GM12878 (cell line): ENCODE measurements around the gene ADCY2. TPM values are rescaled to one million over a fixed set of nuclear protein-coding genes. Genes with fewer than 3 reads are reported as not detected.

Source experiments
- ATF7 ChIP-seq: fragments of 450-650 bp; IDR thresholded peaks from 2 replicates; pipeline ENCODE4 v1.6.1; 2016; ENCODE audit warnings: low read depth, mild to moderate bottlenecking
- BMI1 ChIP-seq: fragments of 450-650 bp; IDR thresholded peaks from 2 replicates; pipeline ENCODE4 v1.6.1; 2016; ENCODE audit warnings: mild to moderate bottlenecking, moderate library complexity, borderline replicate concordance
- CHD2 ChIP-seq: IDR thresholded peaks from 2 replicates; pipeline ENCODE4 v1.6.1; 2011; ENCODE audit warnings: low read depth, low read length, improper control_type of control experiment, borderline replicate concordance
- EP300 ChIP-seq, 2 experiments: fragments of 150-350 bp in 1 of 2; IDR thresholded peaks; 2 replicates each; pipeline ENCODE4 v1.6.1; 2011 to 2012; ENCODE audit warnings: low read depth in 2 of 2, low read length in 2 of 2, borderline replicate concordance in 1 of 2, improper control_type of control experiment in 1 of 2, inconsistent platforms in 1 of 2; ENCODE audit not compliant: control insufficient read depth in 1 of 2
- IKZF1 ChIP-seq: fragments of 450-650 bp; conservative IDR thresholded peaks from 2 replicates; pipeline ENCODE4 v1.6.1; 2017; ENCODE audit warnings: antibody characterized with exemption, mild to moderate bottlenecking
- MAX ChIP-seq: IDR thresholded peaks from 2 replicates; pipeline ENCODE4 v1.6.1; 2012; ENCODE audit warnings: low read depth, low read length, improper control_type of control experiment
- MEF2B ChIP-seq: fragments of 450-650 bp; IDR thresholded peaks from 2 replicates; pipeline ENCODE4 v1.6.1; 2018; ENCODE audit warnings: mild to moderate bottlenecking, moderate library complexity; ENCODE audit not compliant: partially characterized antibody, poor library complexity, severe bottlenecking
- MTA2 ChIP-seq: fragments of 450-650 bp; IDR thresholded peaks from 2 replicates; pipeline ENCODE4 v1.6.1; 2016; ENCODE audit warnings: low read depth, mild to moderate bottlenecking, moderate library complexity
- NR2C1 ChIP-seq: fragments of 450-650 bp; IDR thresholded peaks from 2 replicates; pipeline ENCODE4 v1.6.1; 2017; ENCODE audit warnings: antibody characterized with exemption, mild to moderate bottlenecking, moderate library complexity
- POU2F2 ChIP-seq: IDR thresholded peaks from 3 replicates; pipeline ENCODE4 v1.6.1; 2011; ENCODE audit warnings: low read depth, mild to moderate bottlenecking, low read length, borderline replicate concordance
- SMAD1 ChIP-seq: fragments of 450-650 bp; IDR thresholded peaks from 2 replicates; pipeline ENCODE4 v1.6.1; 2018; ENCODE audit warnings: mild to moderate bottlenecking, low read depth; ENCODE audit not compliant: partially characterized antibody
- SUPT20H ChIP-seq: IDR thresholded peaks from 2 replicates; pipeline ENCODE4 v1.6.1; 2011; ENCODE audit warnings: low read depth, mild to moderate bottlenecking, low read length, moderate library complexity, borderline replicate concordance; ENCODE audit not compliant: control insufficient read depth
- WRNIP1 ChIP-seq: IDR thresholded peaks from 2 replicates; pipeline ENCODE4 v1.6.1; 2011; ENCODE audit warnings: low read depth, low read length, improper control_type of control experiment, borderline replicate concordance
- polyA plus RNA-seq, 11 experiments: library from polyadenylated mRNA; depleted of rRNA in 4 of 11; unstranded in 6 of 11; stranded (reverse) in 5 of 11; fragments of >200 nt; fragmentation: Nextera tagmentation in 4 of 11; fragmentation: Illumina TruSeq in 1 of 11; extraction: Ambion mirVana in 4 of 11; extraction: Trizol in 1 of 11; gene quantifications; 1 replicate in 1 of 11; 2 replicates in 10 of 11; pipeline versions ENCODE4 v1.2.1 to v1.2.3, GENCODE V29; 2011 to 2016; ENCODE audit warnings: inconsistent platforms in 2 of 11, missing spikeins in 2 of 11, low read depth in 1 of 11
- total RNA-seq, 4 experiments: library from RNA; depleted of rRNA in 3 of 4; stranded (reverse); fragments of >200 nt in 3 of 4; fragmentation: Illumina TruSeq in 1 of 4; extraction: Trizol in 1 of 4; gene quantifications; 2 replicates each; pipeline versions ENCODE4 v1.2.1 to v1.2.3, GENCODE V29; 2013 to 2021
- TF ChIP-seq, protein P1 (sequence below): IDR thresholded peaks from 2 replicates; pipeline ENCODE4 v1.6.1; 2011; ENCODE audit warnings: borderline replicate concordance, low read depth, mild to moderate bottlenecking, moderate library complexity, low read length; ENCODE audit not compliant: insufficient read depth, poor library complexity, severe bottlenecking
- TF ChIP-seq, protein P2 (sequence below): IDR thresholded peaks from 2 replicates; pipeline ENCODE4 v1.6.1; 2012; ENCODE audit warnings: improper control_type of control experiment, low read depth, low read length; ENCODE audit not compliant: insufficient replicate concordance
- TF ChIP-seq, protein P3 (sequence below): fragments of 450-650 bp; IDR thresholded peaks from 2 replicates; pipeline ENCODE4 v1.6.1; 2017; ENCODE audit warnings: low read depth, mild to moderate bottlenecking, moderate library complexity
- TF ChIP-seq, protein P4 (sequence below): fragments of 150-350 bp; IDR thresholded peaks from 2 replicates; pipeline ENCODE4 v1.6.1; 2016; ENCODE audit warnings: low read depth, low read length

ADCY2 gene
- total and polyA plus RNA-seq, 10 of the 15 experiments (the other 5 are each of a cell fraction or from before 2014, with no cell fraction given): 0.07 to 0.26 TPM; not detected in 8

- TF ChIP-seq, protein P1, sequence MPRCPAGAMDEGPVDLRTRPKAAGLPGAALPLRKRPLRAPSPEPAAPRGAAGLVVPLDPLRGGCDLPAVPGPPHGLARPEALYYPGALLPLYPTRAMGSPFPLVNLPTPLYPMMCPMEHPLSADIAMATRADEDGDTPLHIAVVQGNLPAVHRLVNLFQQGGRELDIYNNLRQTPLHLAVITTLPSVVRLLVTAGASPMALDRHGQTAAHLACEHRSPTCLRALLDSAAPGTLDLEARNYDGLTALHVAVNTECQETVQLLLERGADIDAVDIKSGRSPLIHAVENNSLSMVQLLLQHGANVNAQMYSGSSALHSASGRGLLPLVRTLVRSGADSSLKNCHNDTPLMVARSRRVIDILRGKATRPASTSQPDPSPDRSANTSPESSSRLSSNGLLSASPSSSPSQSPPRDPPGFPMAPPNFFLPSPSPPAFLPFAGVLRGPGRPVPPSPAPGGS: peak; percentile 76
- no peak for TF ChIP-seq MAX
- TF ChIP-seq MTA2: peak; percentile 63
- TF ChIP-seq EP300 (IDR thresholded peaks at IDR 0.05; ENCODE audit: borderline replicate concordance in 1 of 2, control insufficient read depth in 1 of 2, low read depth in 2 of 2, low read length in 2 of 2): peak in 1 of 2 experiments; percentile 34; a peak in 1 of 4 replicates
- peak; percentile 26; the same call in 1 of the 2 replicates for TF ChIP-seq ATF7
- peak; percentile 51; the same call in 1 of the 2 replicates for TF ChIP-seq IKZF1
- TF ChIP-seq, protein P2, sequence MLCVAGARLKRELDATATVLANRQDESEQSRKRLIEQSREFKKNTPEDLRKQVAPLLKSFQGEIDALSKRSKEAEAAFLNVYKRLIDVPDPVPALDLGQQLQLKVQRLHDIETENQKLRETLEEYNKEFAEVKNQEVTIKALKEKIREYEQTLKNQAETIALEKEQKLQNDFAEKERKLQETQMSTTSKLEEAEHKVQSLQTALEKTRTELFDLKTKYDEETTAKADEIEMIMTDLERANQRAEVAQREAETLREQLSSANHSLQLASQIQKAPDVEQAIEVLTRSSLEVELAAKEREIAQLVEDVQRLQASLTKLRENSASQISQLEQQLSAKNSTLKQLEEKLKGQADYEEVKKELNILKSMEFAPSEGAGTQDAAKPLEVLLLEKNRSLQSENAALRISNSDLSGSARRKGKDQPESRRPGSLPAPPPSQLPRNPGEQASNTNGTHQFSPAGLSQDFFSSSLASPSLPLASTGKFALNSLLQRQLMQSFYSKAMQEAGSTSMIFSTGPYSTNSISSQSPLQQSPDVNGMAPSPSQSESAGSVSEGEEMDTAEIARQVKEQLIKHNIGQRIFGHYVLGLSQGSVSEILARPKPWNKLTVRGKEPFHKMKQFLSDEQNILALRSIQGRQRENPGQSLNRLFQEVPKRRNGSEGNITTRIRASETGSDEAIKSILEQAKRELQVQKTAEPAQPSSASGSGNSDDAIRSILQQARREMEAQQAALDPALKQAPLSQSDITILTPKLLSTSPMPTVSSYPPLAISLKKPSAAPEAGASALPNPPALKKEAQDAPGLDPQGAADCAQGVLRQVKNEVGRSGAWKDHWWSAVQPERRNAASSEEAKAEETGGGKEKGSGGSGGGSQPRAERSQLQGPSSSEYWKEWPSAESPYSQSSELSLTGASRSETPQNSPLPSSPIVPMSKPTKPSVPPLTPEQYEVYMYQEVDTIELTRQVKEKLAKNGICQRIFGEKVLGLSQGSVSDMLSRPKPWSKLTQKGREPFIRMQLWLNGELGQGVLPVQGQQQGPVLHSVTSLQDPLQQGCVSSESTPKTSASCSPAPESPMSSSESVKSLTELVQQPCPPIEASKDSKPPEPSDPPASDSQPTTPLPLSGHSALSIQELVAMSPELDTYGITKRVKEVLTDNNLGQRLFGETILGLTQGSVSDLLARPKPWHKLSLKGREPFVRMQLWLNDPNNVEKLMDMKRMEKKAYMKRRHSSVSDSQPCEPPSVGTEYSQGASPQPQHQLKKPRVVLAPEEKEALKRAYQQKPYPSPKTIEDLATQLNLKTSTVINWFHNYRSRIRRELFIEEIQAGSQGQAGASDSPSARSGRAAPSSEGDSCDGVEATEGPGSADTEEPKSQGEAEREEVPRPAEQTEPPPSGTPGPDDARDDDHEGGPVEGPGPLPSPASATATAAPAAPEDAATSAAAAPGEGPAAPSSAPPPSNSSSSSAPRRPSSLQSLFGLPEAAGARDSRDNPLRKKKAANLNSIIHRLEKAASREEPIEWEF: peak; percentile 93
- peak; percentile 59 for TF ChIP-seq SMAD1
- TF ChIP-seq WRNIP1: 0 out of 2 replicates have a peak, but pooled peaks have one; percentile 63
- TF ChIP-seq, protein P3, sequence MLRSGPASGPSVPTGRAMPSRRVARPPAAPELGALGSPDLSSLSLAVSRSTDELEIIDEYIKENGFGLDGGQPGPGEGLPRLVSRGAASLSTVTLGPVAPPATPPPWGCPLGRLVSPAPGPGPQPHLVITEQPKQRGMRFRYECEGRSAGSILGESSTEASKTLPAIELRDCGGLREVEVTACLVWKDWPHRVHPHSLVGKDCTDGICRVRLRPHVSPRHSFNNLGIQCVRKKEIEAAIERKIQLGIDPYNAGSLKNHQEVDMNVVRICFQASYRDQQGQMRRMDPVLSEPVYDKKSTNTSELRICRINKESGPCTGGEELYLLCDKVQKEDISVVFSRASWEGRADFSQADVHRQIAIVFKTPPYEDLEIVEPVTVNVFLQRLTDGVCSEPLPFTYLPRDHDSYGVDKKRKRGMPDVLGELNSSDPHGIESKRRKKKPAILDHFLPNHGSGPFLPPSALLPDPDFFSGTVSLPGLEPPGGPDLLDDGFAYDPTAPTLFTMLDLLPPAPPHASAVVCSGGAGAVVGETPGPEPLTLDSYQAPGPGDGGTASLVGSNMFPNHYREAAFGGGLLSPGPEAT: peak; percentile 71
- TF ChIP-seq MEF2B: peak; percentile 99
- TF ChIP-seq CHD2: no peak
- TF ChIP-seq, protein P4, sequence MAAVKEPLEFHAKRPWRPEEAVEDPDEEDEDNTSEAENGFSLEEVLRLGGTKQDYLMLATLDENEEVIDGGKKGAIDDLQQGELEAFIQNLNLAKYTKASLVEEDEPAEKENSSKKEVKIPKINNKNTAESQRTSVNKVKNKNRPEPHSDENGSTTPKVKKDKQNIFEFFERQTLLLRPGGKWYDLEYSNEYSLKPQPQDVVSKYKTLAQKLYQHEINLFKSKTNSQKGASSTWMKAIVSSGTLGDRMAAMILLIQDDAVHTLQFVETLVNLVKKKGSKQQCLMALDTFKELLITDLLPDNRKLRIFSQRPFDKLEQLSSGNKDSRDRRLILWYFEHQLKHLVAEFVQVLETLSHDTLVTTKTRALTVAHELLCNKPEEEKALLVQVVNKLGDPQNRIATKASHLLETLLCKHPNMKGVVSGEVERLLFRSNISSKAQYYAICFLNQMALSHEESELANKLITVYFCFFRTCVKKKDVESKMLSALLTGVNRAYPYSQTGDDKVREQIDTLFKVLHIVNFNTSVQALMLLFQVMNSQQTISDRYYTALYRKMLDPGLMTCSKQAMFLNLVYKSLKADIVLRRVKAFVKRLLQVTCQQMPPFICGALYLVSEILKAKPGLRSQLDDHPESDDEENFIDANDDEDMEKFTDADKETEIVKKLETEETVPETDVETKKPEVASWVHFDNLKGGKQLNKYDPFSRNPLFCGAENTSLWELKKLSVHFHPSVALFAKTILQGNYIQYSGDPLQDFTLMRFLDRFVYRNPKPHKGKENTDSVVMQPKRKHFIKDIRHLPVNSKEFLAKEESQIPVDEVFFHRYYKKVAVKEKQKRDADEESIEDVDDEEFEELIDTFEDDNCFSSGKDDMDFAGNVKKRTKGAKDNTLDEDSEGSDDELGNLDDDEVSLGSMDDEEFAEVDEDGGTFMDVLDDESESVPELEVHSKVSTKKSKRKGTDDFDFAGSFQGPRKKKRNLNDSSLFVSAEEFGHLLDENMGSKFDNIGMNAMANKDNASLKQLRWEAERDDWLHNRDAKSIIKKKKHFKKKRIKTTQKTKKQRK: no peak
- TF ChIP-seq POU2F2: peak; percentile 96; the same call in 2 of the 3 replicates
- no peak for TF ChIP-seq SUPT20H
- no peak for TF ChIP-seq NR2C1
- TF ChIP-seq BMI1: peak; percentile 63; the same call in 1 of the 2 replicates
Measured at GRCh38 chr5:7794311-7794710, 398.4 kb downstream of the ADCY2 start (continued).
